ENCODE data around the gene PPP6R1. TPM values are rescaled to one million over a fixed set of nuclear protein-coding genes. Genes with fewer than 3 reads are reported as not detected.

The PPP6R1 gene
- total RNA-seq, 1 donor from 2014 or later, result 71.5 TPM

DNA sequence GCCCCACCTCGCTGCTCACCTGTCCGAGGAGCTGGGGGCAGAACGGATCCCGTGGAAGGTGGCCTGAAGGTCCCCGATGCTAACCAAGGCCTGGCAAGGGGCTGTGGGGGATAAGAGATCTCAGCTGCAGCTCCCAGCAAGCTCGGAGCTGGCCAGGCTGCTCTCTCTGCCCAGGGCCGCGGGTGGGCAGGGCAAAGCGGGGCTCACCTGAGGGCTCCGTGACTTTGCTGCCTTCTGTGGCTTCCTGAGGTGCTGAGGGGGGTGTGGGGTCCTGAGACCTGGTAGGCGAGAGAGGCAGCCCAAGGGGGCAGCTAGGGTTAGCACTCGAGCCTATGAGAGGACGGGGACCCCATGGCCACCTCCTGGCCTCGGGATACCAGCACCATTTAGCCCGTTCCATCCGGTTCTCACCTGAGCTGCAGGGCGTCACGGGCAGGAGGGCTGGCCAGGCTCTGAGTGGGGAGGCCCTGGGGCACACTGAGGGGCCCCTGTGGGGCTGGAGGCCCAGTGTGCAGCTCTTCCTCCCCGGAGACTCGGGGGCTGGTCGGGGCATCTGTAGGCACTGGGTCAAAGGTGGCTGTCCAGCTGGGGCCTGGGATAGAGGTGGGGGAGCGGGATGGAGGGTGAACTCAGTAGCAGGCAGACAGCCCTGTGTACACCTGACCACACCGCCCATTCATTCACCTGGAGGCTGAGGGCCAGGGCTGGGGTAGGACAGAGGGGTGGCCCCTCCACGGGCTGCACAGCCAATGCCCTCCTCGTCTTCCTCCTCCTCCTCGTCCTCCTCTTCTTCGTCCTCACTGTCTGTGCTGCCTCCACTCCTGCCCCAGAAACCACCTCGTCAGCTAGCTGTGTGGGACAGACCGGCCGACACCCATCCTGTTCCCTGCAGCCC, 27.2 kb downstream of the PPP6R1 start:
- TF ChIP-seq, protein P1, sequence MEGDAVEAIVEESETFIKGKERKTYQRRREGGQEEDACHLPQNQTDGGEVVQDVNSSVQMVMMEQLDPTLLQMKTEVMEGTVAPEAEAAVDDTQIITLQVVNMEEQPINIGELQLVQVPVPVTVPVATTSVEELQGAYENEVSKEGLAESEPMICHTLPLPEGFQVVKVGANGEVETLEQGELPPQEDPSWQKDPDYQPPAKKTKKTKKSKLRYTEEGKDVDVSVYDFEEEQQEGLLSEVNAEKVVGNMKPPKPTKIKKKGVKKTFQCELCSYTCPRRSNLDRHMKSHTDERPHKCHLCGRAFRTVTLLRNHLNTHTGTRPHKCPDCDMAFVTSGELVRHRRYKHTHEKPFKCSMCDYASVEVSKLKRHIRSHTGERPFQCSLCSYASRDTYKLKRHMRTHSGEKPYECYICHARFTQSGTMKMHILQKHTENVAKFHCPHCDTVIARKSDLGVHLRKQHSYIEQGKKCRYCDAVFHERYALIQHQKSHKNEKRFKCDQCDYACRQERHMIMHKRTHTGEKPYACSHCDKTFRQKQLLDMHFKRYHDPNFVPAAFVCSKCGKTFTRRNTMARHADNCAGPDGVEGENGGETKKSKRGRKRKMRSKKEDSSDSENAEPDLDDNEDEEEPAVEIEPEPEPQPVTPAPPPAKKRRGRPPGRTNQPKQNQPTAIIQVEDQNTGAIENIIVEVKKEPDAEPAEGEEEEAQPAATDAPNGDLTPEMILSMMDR (conservative IDR thresholded peaks at IDR 0.05), result no peak
- Mint-ChIP-seq H3K4me3 (no peak overlapping the region), H3K27ac (no peak overlapping the region), H3K27me3 (no peaks in the 10 kb centered on the region), H3K4me1 (ENCODE audit: unreplicated experiment) (peaks cover 6% of the 10 kb centered on the region), H3K36me3 (peaks cover 17% of the 10 kb centered on the region), H3K9me3 (no peaks in the 10 kb centered on the region)
- DNase-seq (ENCODE audit: extremely low spot score, unreplicated experiment), result no peak

DNA sequence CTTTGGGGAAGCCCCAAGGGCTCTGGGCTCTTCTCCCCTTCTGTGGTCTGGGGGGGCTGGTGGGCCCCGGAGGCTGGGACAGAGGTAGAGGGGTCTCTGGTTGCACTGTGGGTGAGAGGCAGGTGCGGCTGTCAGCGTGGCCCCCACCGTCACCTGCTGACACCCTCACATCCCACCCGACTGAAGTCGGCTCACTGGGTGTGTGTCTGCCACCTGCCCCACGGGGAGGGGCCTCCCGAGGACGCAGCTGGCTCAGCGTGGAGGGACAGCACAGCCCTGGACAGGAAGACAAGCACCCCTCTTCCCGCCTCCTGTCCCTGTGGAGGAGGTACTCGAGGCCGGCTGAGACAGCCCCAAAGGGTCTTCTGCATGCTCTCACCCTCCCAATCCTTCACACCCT, 28.0 kb downstream of the PPP6R1 start:
- Mint-ChIP-seq H3K4me3 (no peak overlapping the region), H3K36me3 (peaks cover 12% of the 10 kb centered on the region), H3K9me3 (no peaks in the 10 kb centered on the region), H3K27me3 (no peaks in the 10 kb centered on the region), H3K27ac (no peak overlapping the region), H3K4me1 (ENCODE audit: unreplicated experiment) (peaks cover 6% of the 10 kb centered on the region)
- TF ChIP-seq, protein P1 (conservative IDR thresholded peaks at IDR 0.05), result no peak
- DNase-seq (ENCODE audit: extremely low spot score, unreplicated experiment), result peak; percentile 69

DNA sequence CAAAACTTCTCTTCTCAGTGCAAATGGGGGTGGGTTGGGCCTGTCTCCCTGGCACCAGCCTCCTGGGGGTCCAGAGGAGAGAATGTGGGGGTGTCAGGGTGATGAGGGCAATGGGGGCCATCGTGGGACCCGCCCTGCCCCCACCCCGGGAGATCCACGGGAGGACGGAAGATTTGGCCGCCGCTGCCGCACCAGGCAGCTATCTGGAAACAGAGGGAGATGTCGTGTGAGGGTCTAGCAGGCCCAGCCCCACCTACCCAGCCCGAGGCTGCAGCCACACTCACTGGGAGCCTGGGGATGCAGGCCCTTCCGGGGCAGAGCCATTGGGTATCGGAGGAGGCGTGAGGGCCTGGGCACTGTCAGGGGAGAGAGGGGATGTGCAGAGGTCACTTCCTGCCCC, 28.5 kb downstream of the PPP6R1 start:
- TF ChIP-seq, protein P1 (conservative IDR thresholded peaks at IDR 0.05), result no peak
- no peak overlapping the region for H3K4me3 Mint-ChIP-seq
- no peaks in the 10 kb centered on the region for H3K9me3 Mint-ChIP-seq
- DNase-seq (ENCODE audit: extremely low spot score, unreplicated experiment), result no peak
- H3K27ac Mint-ChIP-seq, result no peak overlapping the region
- H3K36me3 Mint-ChIP-seq, result peaks cover 12% of the 10 kb centered on the region
- H3K27me3 Mint-ChIP-seq, result no peaks in the 10 kb centered on the region
- peaks cover 6% of the 10 kb centered on the region for H3K4me1 Mint-ChIP-seq (ENCODE audit: unreplicated experiment)

DNA sequence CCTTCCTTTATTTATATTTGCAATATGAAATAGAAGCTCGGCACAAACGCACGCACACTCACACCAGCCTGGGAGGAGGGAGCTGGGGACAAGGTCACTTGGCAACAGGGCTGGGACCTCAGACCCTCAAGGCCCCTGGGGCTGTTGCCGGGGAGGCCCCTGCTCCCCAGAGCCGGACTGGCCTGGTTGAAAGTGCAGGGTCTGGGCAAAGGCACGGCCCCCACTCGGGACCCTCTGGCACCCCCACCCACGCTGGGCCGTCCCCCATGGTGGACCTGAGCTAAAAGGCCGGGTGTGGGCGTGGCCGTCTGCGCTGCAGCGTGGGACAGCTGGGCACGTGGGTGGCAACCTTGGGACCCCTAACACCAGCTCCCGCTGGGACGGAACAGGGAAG, 29.0 kb downstream of the PPP6R1 start:
- no peak for DNase-seq (ENCODE audit: extremely low spot score, unreplicated experiment)
- Mint-ChIP-seq H3K9me3 (no peaks in the 10 kb centered on the region), H3K27ac (no peak overlapping the region), H3K4me3 (no peak overlapping the region), H3K27me3 (no peaks in the 10 kb centered on the region), H3K36me3 (peaks cover 7% of the 10 kb centered on the region), H3K4me1 (ENCODE audit: unreplicated experiment) (peaks cover 6% of the 10 kb centered on the region)
- TF ChIP-seq, protein P1 (conservative IDR thresholded peaks at IDR 0.05), result no peak

DNA sequence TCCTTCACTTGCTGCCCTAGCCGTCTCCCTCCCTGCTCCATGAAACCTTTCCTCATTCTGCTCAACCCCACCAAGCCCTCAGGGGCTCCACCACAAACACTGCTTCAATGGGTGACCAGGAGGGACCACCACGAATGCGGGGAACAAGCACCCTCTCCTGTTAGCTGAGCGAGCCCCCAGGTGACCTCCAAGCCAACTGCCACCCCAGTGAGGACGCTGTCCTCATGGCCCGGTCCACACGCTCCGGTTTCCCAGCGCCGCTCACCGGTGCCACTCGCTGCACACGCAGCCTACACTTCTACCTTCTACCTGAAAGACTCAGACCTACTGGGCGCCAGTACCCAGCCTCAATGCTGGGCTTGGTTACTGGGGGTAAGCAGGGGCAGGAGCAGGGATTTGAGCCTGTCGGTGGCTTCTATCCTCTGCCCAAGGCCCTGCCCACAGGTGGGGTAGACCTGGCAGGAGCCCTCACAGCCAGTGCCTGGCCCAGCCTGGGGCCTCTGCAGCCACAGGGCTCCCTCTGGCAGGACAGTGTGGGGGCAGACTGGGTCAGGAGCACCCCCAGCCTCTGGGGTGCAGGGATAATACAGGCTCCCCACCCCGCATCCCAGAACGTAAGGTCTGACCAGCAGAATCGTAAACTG, 29.6 kb downstream of the PPP6R1 start:
- peaks cover 6% of the 10 kb centered on the region for H3K4me1 Mint-ChIP-seq (ENCODE audit: unreplicated experiment)
- no peaks in the 10 kb centered on the region for H3K9me3 Mint-ChIP-seq
- TF ChIP-seq, protein P1 (conservative IDR thresholded peaks at IDR 0.05), result no peak
- H3K27ac Mint-ChIP-seq, result peak overlapping the region; percentile 56
- peaks cover 4% of the 10 kb centered on the region for H3K36me3 Mint-ChIP-seq
- no peak overlapping the region for H3K4me3 Mint-ChIP-seq
- no peak for DNase-seq (ENCODE audit: extremely low spot score, unreplicated experiment)
- H3K27me3 Mint-ChIP-seq, result no peaks in the 10 kb centered on the region
